Fibroblast of skin of left quadriceps (primary cell): ENCODE data around the gene FXYD4.
"Not testable (repeated sequence)": the region's sequence is repeated elsewhere in the genome, so short reads cannot be mapped to it uniquely, and the experiment has no call there.

Source experiments
- DNase-seq, 2 experiments: peaks; one replicate each; pipeline ENCODE4 v3.0.0-alpha.2; 2013; ENCODE audit warnings: low read depth in 2 of 2

FXYD4 gene

DNA sequence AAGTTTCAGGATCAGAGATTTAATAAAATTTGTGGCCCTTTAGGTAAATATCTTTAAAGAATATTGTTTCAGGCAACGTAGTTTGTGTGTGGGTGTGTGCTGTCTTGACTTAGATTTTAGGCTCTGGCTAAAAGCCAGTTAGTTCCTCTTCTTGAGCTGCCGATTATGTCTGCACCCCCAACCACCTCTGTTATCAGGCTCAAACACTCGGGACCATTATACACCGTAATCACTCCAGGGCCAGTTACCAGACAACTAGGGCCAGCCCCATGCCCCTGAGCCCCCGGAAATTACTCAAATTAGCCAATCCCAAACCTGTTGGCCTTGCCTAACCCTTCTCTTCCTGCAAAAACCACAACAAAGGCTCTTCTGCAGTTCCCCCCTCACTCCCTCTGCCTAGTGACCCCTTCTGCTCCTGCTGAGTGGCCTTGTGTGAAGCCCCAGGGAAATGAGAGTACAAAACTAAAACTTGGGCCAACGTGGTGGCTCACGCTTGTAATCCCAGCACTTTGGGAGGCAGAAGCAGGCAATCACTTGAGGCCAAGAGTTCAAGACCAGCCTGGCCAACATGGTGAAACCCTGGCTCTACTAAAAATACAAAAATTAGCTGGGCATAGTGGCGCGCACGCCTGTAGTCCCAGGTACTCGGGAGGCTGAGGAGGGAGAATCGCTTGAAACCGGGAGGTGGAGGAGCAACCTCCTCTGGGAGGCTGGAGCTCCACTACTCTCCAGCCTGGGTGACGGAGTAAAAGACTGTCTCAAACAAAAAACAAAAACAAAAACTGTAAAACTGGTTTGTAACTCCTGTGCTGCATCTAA lies 46.7 kb downstream of the FXYD4 start:
- DNase-seq: no peak

DNA sequence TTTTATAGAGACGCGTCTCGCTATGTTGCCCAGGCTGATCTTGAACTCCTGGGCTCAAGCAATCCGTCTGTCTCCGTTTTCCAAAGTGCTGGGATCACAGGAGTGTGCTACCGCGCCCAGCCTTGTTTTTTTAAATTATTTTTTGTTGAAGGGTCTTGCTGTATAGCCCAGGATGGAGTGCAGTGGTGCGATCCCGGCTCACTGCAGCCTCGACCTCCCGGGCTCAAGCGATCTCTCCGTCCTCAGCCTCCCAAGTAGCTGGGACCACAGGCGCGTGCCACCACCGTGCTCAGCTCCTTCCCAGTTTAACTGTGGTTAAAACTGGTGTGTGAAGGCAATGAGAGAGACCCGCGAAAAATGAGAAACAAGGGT lies 48.5 kb downstream of the FXYD4 start:
- no peak for DNase-seq

DNA sequence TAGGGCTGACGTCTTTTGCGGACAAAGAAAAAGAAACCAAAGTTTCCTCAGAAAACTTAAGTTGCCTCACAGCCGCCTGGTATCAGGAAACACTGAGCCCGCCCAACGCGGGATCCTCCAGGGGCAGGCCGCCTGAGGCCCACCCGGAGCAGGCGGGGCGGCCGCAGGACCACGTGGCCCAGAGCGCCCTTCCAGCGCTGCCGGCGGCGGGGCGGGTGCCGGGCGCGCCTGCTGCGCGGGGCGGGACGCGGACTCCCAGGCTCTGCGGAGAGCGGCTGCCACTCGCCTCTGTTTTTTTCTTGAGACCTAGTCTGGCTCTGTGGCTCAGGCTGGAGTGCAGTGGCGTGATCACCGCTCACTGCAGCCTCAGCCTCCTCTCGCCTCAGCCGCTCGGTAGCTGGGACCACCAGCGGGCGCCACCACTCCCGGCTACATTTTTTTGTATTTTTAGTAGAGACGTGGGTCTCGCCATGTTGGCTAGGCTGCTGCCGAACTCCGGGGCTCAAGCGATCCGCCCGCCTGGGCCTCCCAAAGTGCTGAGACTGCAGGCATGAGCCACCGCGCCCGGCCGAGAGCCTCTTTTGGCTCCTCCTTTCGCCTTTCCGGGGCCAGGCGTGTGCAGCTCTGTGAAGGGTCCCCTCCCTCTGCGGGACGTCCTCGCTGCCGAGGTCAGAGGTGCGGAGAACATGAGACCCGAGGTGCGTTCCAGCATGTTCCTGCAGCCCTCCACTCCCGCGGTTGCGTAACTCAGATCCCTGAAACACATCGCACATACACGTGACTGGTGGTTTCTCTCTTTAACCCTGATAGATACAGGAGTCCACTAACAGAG lies 49.1 kb downstream of the FXYD4 start:
- peak; percentile 76 to 77 for DNase-seq

DNA sequence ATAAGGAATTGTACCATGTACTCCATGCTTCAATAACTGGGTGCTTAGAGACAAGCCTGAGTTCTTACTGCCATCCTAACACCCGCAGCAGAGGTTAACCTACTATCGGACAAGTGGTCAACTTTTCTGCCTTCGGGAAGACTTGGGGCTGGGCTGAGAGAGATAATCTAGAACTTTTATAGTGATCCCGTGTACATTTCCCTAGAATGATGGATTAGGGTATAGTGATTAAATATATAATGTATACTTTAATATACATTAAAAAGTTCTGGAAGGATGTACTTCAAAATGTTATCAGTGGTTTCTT lies 49.7 kb downstream of the FXYD4 start:
- DNase-seq: no peak

DNA sequence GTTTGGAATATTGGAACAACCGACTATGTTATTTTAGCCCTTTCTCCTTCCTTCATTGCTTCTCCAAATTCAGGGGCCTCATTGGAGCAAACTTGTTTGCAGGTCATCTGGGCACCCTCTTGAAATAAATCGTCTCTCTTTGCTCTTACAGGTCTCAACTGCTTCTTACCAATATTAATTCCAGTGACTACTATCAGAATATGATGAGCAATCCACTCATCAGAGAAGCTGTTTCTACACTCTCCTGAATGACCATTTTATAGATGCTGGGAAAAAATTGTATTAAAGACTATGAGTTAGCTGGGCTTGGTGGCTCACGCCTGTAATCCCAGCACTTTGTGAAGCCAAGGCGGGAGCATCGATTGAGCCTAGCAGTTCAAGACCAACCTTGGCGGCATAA lies 50.1 kb downstream of the FXYD4 start:
- DNase-seq: no peak

DNA sequence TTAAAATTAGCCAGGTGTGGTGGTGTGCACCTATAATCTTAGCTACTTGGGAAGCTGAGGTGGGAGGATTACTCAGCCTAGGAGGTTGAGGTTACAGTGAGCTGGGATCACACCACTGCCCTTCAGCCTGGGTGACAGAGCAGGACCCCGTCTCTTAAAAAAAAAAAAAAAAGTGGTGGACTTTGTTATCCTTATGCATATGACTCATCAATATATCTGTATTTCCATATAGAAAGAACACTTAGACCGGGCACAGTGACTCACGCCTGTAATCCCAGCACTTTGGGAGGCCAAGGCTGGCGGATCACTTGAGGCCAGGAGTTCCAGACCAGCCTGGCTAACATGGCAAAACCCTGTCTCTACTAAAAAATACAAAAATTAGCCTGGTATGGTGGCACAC lies 50.5 kb downstream of the FXYD4 start:
- not testable (repeated sequence) for DNase-seq

DNA sequence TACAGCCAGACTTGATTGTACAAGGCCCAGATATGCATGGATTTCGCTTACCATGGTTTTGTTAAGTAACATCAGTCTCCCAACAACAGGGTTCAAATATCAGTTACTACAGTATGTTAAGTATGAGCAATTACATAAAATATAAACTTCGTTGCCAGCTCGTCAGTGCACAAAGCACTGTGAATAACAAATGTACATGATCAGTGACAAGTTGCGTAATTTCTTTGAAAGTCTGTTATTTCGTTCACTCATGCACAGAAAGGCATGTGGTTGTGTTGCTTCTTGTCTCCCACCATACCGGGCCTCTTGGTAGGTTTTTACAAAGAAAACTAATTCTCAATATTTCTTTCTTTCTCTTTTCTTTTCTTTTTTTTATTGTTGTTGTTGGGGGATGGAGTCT lies 53.0 kb downstream of the FXYD4 start:
- DNase-seq: no peak
